Progenitor cell of endocrine pancreas (in vitro differentiated cells): Measurements from ENCODE around the gene CDK8. TPM values are rescaled to one million over a fixed set of nuclear protein-coding genes. Genes with fewer than 3 reads are reported as not detected.

ENCODE experiments used
- DNase-seq: peaks from one replicate; pipeline ENCODE4 v3.0.0; 2021; ENCODE audit warnings: low spot score; ENCODE audit not compliant: unreplicated experiment
- H3K27ac Mint-ChIP-seq: 2 replicates; pipeline ENCODE4 v1.8.0; 2021; ENCODE audit warnings: mild to moderate bottlenecking, moderate library complexity, mixed read lengths
- H3K27me3 Mint-ChIP-seq: 2 replicates; pipeline ENCODE4 v1.8.0; 2021; ENCODE audit warnings: mixed read lengths
- H3K36me3 Mint-ChIP-seq: 2 replicates; pipeline ENCODE4 v1.8.0; 2022; ENCODE audit warnings: mixed read lengths; ENCODE audit not compliant: insufficient read depth
- H3K4me1 Mint-ChIP-seq: 2 replicates; pipeline ENCODE4 v1.8.0; 2021; ENCODE audit warnings: low read depth, mixed read lengths
- H3K4me3 Mint-ChIP-seq: 2 replicates; pipeline ENCODE4 v1.8.0; 2021; ENCODE audit warnings: low read depth, mild to moderate bottlenecking, moderate library complexity, mixed read lengths
- H3K9me3 Mint-ChIP-seq: 2 replicates; pipeline ENCODE4 v1.8.0; 2021; ENCODE audit warnings: low read depth, mixed read lengths
- total RNA-seq: library from RNA; stranded (reverse); gene quantifications from 2 replicates; pipeline ENCODE4 v1.2.1, GENCODE V29; 2021
- TF ChIP-seq, protein P1 (sequence below): fragments of 200-600 bp; sonication (generic); IDR thresholded peaks from one replicate; pipeline ENCODE4 v1.5.0; 2021; ENCODE audit warnings: antibody characterized with exemption, mild to moderate bottlenecking; ENCODE audit not compliant: unreplicated experiment

The CDK8 gene
- total RNA-seq, 1 donor from 2014 or later = 31.7 TPM

DNA sequence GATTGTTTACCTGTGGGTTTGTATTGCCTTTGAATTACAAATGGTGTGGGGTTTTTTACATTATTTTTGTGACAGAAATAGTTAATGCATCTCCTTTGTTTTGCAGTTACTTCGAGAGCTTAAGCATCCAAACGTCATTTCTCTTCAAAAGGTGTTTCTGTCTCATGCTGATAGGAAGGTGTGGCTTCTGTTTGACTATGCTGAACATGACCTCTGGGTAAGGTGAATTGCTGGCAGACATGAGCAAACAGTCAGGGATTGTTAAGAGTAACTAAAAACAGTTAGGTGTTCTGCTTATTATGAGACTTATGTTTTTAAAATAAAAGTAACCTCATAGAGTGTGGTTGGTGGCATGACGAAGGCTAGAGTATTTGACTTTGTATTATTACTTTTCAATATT, 95.0 kb downstream of the CDK8 start:
- peaks cover 3% of the 10 kb centered on the region for H3K36me3 Mint-ChIP-seq
- DNase-seq = no peak
- TF ChIP-seq, protein P1, sequence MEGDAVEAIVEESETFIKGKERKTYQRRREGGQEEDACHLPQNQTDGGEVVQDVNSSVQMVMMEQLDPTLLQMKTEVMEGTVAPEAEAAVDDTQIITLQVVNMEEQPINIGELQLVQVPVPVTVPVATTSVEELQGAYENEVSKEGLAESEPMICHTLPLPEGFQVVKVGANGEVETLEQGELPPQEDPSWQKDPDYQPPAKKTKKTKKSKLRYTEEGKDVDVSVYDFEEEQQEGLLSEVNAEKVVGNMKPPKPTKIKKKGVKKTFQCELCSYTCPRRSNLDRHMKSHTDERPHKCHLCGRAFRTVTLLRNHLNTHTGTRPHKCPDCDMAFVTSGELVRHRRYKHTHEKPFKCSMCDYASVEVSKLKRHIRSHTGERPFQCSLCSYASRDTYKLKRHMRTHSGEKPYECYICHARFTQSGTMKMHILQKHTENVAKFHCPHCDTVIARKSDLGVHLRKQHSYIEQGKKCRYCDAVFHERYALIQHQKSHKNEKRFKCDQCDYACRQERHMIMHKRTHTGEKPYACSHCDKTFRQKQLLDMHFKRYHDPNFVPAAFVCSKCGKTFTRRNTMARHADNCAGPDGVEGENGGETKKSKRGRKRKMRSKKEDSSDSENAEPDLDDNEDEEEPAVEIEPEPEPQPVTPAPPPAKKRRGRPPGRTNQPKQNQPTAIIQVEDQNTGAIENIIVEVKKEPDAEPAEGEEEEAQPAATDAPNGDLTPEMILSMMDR = no peak
- no peak overlapping the region for H3K4me3 Mint-ChIP-seq
- H3K9me3 Mint-ChIP-seq = no peaks in the 10 kb centered on the region
- H3K27ac Mint-ChIP-seq = no peak overlapping the region
- peaks cover 4% of the 10 kb centered on the region for H3K4me1 Mint-ChIP-seq
- H3K27me3 Mint-ChIP-seq = no peaks in the 10 kb centered on the region

DNA sequence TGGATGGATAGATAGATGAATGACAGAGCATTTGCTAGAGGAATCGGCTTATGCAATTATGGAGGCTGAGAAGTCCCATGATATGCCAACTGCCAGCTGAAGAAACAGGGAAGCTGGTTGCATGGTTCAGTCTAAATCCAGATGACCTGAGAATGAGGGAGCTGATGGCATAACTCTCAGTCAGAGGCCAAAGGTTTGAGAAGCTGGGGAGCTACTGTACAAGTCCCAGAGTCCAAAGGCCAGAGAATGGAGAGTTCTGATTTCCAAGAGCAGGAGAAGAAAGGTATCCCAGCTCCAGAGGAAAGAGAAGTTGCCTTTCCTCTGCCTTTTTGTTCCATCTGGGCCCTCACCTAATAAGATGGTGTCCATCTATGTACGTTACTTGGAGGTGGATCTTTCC, 108.3 kb downstream of the CDK8 start:
- DNase-seq = no peak
- TF ChIP-seq, protein P1 = no peak
- H3K36me3 Mint-ChIP-seq = peaks cover 3% of the 10 kb centered on the region
- H3K4me3 Mint-ChIP-seq = no peak overlapping the region
- H3K9me3 Mint-ChIP-seq = no peaks in the 10 kb centered on the region
- H3K27me3 Mint-ChIP-seq = no peaks in the 10 kb centered on the region
- H3K4me1 Mint-ChIP-seq = peaks cover 20% of the 10 kb centered on the region
- no peak overlapping the region for H3K27ac Mint-ChIP-seq

DNA sequence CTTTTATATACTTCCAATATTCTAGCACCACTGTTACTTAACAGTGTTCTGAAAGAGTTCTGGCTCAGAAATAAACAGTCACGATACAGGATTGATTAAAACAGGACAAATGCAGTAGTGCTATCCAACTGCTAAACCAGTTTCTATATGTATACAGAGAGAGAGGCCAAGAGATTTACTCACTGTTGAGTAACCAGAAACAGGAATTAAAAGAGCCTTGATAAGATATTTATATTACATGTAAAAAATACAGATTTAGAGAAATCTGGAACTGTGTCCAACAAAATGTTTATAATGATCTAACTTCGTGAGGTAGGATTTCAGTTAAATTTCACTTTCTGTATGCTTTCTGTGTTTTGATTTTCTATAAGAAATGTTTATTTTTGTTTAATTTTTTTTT, 116.6 kb downstream of the CDK8 start:
- Mint-ChIP-seq H3K4me3 (no peak overlapping the region), H3K27ac (no peak overlapping the region), H3K4me1 (peaks cover 8% of the 10 kb centered on the region), H3K27me3 (no peaks in the 10 kb centered on the region), H3K36me3 (peaks cover 8% of the 10 kb centered on the region), H3K9me3 (no peaks in the 10 kb centered on the region)
- TF ChIP-seq, protein P1 = no peak
- DNase-seq = no peak

DNA sequence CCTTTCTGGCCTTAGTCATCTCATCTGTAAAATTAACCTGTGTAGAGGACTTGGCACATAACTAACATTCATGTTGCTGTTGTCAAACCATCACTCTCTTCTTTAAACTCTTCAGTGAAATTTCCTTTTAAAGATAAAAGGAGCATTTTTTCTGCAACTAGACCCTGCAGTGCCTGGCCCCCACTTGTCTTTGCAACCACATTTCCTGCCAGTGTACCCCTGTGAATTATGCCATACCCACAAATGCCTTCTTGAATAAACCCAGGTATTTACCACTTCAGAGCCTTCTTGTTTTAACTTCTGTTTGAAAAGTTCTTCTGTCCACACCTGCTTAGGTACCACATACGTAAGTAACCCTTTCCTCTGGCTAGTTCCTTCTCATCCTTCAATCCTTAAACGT, 118.8 kb downstream of the CDK8 start:
- TF ChIP-seq, protein P1 = no peak
- peaks cover 6% of the 10 kb centered on the region for H3K36me3 Mint-ChIP-seq
- no peak overlapping the region for H3K4me3 Mint-ChIP-seq
- no peaks in the 10 kb centered on the region for H3K9me3 Mint-ChIP-seq
- DNase-seq = no peak
- H3K27me3 Mint-ChIP-seq = no peaks in the 10 kb centered on the region
- no peak overlapping the region for H3K27ac Mint-ChIP-seq
- H3K4me1 Mint-ChIP-seq = peaks cover 2% of the 10 kb centered on the region

DNA sequence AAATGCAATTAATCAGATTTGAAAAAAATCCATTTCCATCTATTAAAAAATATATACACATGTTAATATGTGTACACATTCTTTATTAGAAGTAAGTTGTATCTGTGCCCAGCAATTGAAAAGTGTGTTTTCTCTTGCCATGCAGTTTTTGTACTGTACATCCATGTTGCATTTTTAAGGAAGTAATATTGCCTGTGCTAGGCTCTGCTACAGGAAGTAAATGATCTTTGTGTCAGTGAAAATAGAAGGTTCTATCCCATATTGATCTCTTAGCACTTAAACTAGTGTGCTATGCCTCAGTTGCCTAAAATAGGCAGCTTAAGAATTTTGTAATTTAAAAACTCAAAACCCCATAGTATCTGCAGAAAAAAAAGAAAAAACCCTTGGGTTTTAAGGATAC, 122.5 kb downstream of the CDK8 start:
- H3K27ac Mint-ChIP-seq = no peak overlapping the region
- H3K4me3 Mint-ChIP-seq = no peak overlapping the region
- peaks cover 3% of the 10 kb centered on the region for H3K36me3 Mint-ChIP-seq
- DNase-seq = no peak
- H3K9me3 Mint-ChIP-seq = no peaks in the 10 kb centered on the region
- TF ChIP-seq, protein P1 = no peak
- H3K27me3 Mint-ChIP-seq = no peaks in the 10 kb centered on the region
- H3K4me1 Mint-ChIP-seq = peaks cover 7% of the 10 kb centered on the region
